Heart left ventricle (tissue), 16 donors: ENCODE results near the gene IQSEC1. TPM values are rescaled to one million over a fixed set of nuclear protein-coding genes. Genes with fewer than 3 reads are reported as not detected.

ENCODE experiments used
- ATAC-seq, 4 donors: fragments of 200-7000 bp; cut with Tn5 transposase; one replicate each; pipeline ENCODE4 v1.9.1; 2020 to 2022; ENCODE audit warnings: moderate library complexity in 4 of 4, mild to moderate bottlenecking in 3 of 4, moderate number of reproducible peaks in 1 of 4
- DNase-seq, 5 donors: peaks; one replicate each; pipeline ENCODE4 v3.0.0-alpha.2; 2020
- H3K27ac ChIP-seq, 12 donors: fragments of 200-600 bp; sonication (generic) in 4 of 12; one replicate each; pipeline versions ENCODE4 v1.5.0 to v1.8.0; 2016 to 2022; ENCODE audit warnings: mild to moderate bottlenecking in 2 of 12
- H3K27me3 ChIP-seq, 9 donors: fragments of 200-600 bp; sonication (generic) in 2 of 9; one replicate each; pipeline versions ENCODE4 v1.5.1 to v1.8.0; 2016 to 2022; ENCODE audit warnings: mild to moderate bottlenecking in 3 of 9
- H3K36me3 ChIP-seq, 9 donors: fragments of 200-600 bp; sonication (generic) in 2 of 9; one replicate each; pipeline versions ENCODE4 v1.5.0 to v1.8.0; 2018 to 2022; ENCODE audit warnings: mild to moderate bottlenecking in 2 of 9
- H3K4me1 ChIP-seq, 12 donors: fragments of 200-600 bp; sonication (generic) in 4 of 12; one replicate each; pipeline versions ENCODE4 v1.5.0 to v1.8.0; 2016 to 2022; ENCODE audit warnings: mild to moderate bottlenecking in 3 of 12
- H3K4me3 ChIP-seq, 12 donors: fragments of 200-600 bp; sonication (generic) in 4 of 12; one replicate each; pipeline versions ENCODE4 v1.5.0 to v1.8.0; 2017 to 2022; ENCODE audit warnings: mild to moderate bottlenecking in 9 of 12, moderate library complexity in 4 of 12
- H3K9me3 ChIP-seq, 12 donors: fragments of 200-600 bp; sonication (generic) in 4 of 12; one replicate each; pipeline versions ENCODE4 v1.5.0 to v1.8.0; 2016 to 2022; ENCODE audit warnings: mild to moderate bottlenecking in 1 of 12
- CTCF ChIP-seq, 12 donors: fragments of 200-600 bp; sonication (generic) in 4 of 12; IDR thresholded peaks; one replicate each; pipeline versions ENCODE4 v1.5.0 to v1.8.0; 2018 to 2022; ENCODE audit warnings: antibody characterized with exemption in 12 of 12, mild to moderate bottlenecking in 5 of 12
- POLR2A ChIP-seq, 2 donors: fragments of 450-650 bp; IDR thresholded peaks; one replicate each; pipeline ENCODE4 v1.6.1; 2017; ENCODE audit warnings: antibody characterized with exemption in 2 of 2, mild to moderate bottlenecking in 2 of 2, moderate library complexity in 2 of 2
- WGBS, 4 donors: extraction: QIAGEN DNeasy Blood & Tissue Kit in 2 of 4; methylation state at CpG; one replicate each; pipeline versions ENCODE4 v1.1.5 to v1.1.7; 2013 to 2018; 5-methylcytosine and 5-hydroxymethylcytosine counted together
- intact Hi-C, 10 donors: fragments of 100-400 bp; cut with DNase I; formaldehyde crosslinking; loops; one replicate each; pipeline versions ENCODE4 v1.11.1 to v1.14.2; 2022
- polyA plus RNA-seq, 2 donors: library from polyadenylated mRNA; stranded (reverse); fragments of 200-250 nt; gene quantifications; one replicate each; pipeline ENCODE4 v1.2.3, GENCODE V29; 2013
- total RNA-seq, 9 donors: library from RNA; depleted of rRNA in 2 of 9; stranded (reverse); fragments of >200 nt in 2 of 9; fragmentation: NEBNext Ultra II Directional in 3 of 9; extraction: Animal tissue kit (Norgen Biotek cat#: 25700) in 3 of 9; gene quantifications; one replicate each; pipeline versions ENCODE4 v1.1.0 to v1.2.4, GENCODE V29; 2016 to 2023
- donor health status: ischemic (EF 13 %, LVEDD 7.1; RV severe dilation, severe dysfunction).
- donor health status: healthy with polysubstance abuse.
- donor health status: DM: no; HTN: yes; CAD: no.
- donor health status: DM: no; HTN: no; CAD: no.
- donor health status: ischemic (EF 25% LVEDD 6.9; RV normal size, moderate dysfunction).
- donor health status: ischemic (EF 25% LVEDD 5.7; RV mildly dilated, moderate dysfunction).
- donor health status: healthy.
- donor health status: DM: yes; HTN: yes; CAD: no.
- donor health status: ischemic (EF 35%, LVEDD 5.7; RV mildly dilated, moderate dysfunction).
- donor health status: nonischemic (EF 11% LVEDD 7.7; RV severe dilation, severe dysfunction).
- donor health status: DM: yes; HTN: yes; CAD: no.
- donor health status: PGD.
- donor health status: ischemic (EF 29% LVEDD 5.4; RV normal size, mild dysfunction).
- donor health status: nonischemic (EF 23%, LVEDD 6.1; RV moderate dilation, normal function).

Gene IQSEC1
- total and polyA plus RNA-seq, 11 donors: 28.8 to 79.1 (median 62.2) TPM

DNA sequence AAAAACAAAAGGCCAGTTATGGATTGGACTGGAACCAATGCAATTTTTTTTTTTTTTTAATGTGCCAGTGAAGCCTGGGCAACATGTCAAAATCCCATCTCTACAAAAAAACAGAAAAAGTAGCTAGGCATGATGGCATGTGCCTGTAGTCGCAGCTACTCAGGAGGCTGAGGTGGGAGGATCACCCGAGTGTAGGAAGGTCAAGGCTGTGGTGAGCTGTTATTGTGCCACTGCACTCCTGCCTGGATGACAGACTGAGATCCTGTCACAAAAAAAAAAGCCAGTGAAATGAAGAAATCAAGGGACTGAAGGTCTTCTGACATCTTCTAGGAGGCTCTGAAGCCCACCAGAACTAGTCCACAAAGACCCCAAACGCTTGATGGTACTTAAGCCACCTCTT, 101.2 kb downstream of the IQSEC1 start:
- H3K4me1 ChIP-seq: peaks cover 7 to 61% (median 42%) of the 10 kb centered on the region in 12 donors
- H3K27me3 ChIP-seq: no peaks in the 10 kb centered on the region
- no peaks in the 10 kb centered on the region for H3K9me3 ChIP-seq
- DNase-seq (no peak), ATAC-seq (no peak)
- no peak overlapping the region for H3K27ac ChIP-seq
- H3K36me3 ChIP-seq: no peaks in the 10 kb centered on the region
- 91 to 99% (median 97%) methylated on average over 3 of the region's 3 CpGs for WGBS, 4 donors
- no peak overlapping the region for H3K4me3 ChIP-seq
- no peak for TF ChIP-seq POLR2A (IDR thresholded peaks at IDR 0.05)
- TF ChIP-seq CTCF (IDR thresholded peaks at IDR 0.05): no peak
- intact Hi-C loops: loop anchor here in 1 of 10 donors (10.0 kb wide), 1 partner anchor 57 kb away; no protein-coding TSS in a partner anchor

DNA sequence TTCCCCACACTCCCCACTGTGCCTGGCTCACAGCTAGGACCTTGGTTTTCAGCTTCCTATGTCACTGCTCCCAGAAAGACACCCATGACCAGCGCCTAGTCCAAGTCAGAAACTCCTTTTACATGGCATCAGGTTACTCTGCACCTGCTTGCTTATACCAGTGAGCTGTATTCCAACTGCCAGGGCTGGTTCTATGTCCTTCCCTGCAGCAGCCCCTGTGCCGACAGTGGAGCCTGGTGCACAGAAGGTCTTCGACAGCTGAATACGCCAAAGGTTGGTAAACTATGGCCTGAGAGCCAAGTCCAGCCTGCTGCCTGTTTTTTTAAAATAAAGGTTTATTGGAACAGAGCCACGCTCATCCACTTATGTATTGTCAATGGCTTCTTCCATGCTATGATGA, 102.5 kb downstream of the IQSEC1 start:
- peaks cover 7 to 74% (median 53%) of the 10 kb centered on the region in 12 donors for H3K4me1 ChIP-seq

GRCh38 chr3:12969486-12969885, 103.7 kb downstream of the IQSEC1 start:
- H3K4me3 ChIP-seq: no peak overlapping the region
- peak in 3 of 5 donors; percentile 59 to 66 (median 60) for DNase-seq
- intact Hi-C loops: loop anchor here in 7 of 10 donors (5.0 kb wide), 1 partner anchor 37 kb away; no protein-coding TSS in a partner anchor
- TF ChIP-seq CTCF (IDR thresholded peaks at IDR 0.05): no peak
- TF ChIP-seq POLR2A (IDR thresholded peaks at IDR 0.05): no peak
- no peaks in the 10 kb centered on the region for H3K36me3 ChIP-seq
- ATAC-seq: peak; percentile 19 to 66 (median 42)
- no peaks in the 10 kb centered on the region for H3K27me3 ChIP-seq
- H3K27ac ChIP-seq: peak overlapping the region in 10 of 12 donors; percentile 3 to 68 (median 53)
- H3K9me3 ChIP-seq: no peaks in the 10 kb centered on the region
- WGBS, 4 donors: 37 to 48% (median 39%) methylated on average over 6 of the region's 6 CpGs
- H3K4me1 ChIP-seq: peaks cover 8 to 78% (median 58%) of the 10 kb centered on the region in 12 donors

More for the DNA sequence above, 102.5 kb downstream of the IQSEC1 start:
- DNase-seq (no peak), ATAC-seq (no peak)
- no peak for TF ChIP-seq CTCF (IDR thresholded peaks at IDR 0.05)
- TF ChIP-seq POLR2A (IDR thresholded peaks at IDR 0.05): no peak
- Histone ChIP-seq H3K27ac (no peak overlapping the region), H3K4me3 (no peak overlapping the region), H3K36me3 (no peaks in the 10 kb centered on the region), H3K9me3 (no peaks in the 10 kb centered on the region), H3K27me3 (no peaks in the 10 kb centered on the region)
- intact Hi-C loops: loop anchor here in 1 of 10 donors (10.0 kb wide), 1 partner anchor 56 kb away; no protein-coding TSS in a partner anchor
- 64 to 78% (median 73%) methylated on average over 5 of the region's 5 CpGs for WGBS, 4 donors

- H3K36me3 ChIP-seq: no peaks in the 10 kb centered on the region
- DNase-seq (peak in 1 of 5 donors; percentile 38), ATAC-seq (no peak)
- no peaks in the 10 kb centered on the region for H3K27me3 ChIP-seq
- intact Hi-C loops: loop anchor here in 7 of 10 donors (5.0 kb wide), 1 partner anchor 36 kb away; no protein-coding TSS in a partner anchor
- no peak overlapping the region for H3K4me3 ChIP-seq
- H3K4me1 ChIP-seq: peaks cover 6 to 81% (median 64%) of the 10 kb centered on the region in 12 donors
- no peak for TF ChIP-seq CTCF (IDR thresholded peaks at IDR 0.05)
- no peak for TF ChIP-seq POLR2A (IDR thresholded peaks at IDR 0.05)
- H3K9me3 ChIP-seq: no peaks in the 10 kb centered on the region
- 82 to 90% (median 84%) methylated on average over 4 to 5 of the region's 5 CpGs for WGBS, 4 donors
- H3K27ac ChIP-seq: peak overlapping the region in 8 of 12 donors; percentile 38 to 65 (median 53)
Measured at GRCh38 chr3:12968541-12968940, 104.7 kb downstream of the IQSEC1 start.
